ENCODE results near the gene SLC1A1. TPM values are rescaled to one million over a fixed set of nuclear protein-coding genes. Genes with fewer than 3 reads are reported as not detected.

The SLC1A1 gene
- total RNA-seq, 1 donor from 2014 or later = 6.8 TPM

GRCh38 chr9:4547016-4547415 lies 56.7 kb downstream of the SLC1A1 start:
- Mint-ChIP-seq H3K36me3 (ENCODE audit: unreplicated experiment) (peaks cover 1% of the 10 kb centered on the region), H3K4me3 (ENCODE audit: unreplicated experiment) (no peak overlapping the region), H3K27ac (ENCODE audit: unreplicated experiment) (peak overlapping the region; percentile 63), H3K27me3 (ENCODE audit: unreplicated experiment) (no peaks in the 10 kb centered on the region), H3K4me1 (ENCODE audit: unreplicated experiment) (peaks cover 54% of the 10 kb centered on the region), H3K9me3 (ENCODE audit: unreplicated experiment) (no peaks in the 10 kb centered on the region)
- TF ChIP-seq CTCF (IDR thresholded peaks at IDR 0.05) = no peak
- no peak for DNase-seq (ENCODE audit: extremely low spot score, unreplicated experiment)

DNA sequence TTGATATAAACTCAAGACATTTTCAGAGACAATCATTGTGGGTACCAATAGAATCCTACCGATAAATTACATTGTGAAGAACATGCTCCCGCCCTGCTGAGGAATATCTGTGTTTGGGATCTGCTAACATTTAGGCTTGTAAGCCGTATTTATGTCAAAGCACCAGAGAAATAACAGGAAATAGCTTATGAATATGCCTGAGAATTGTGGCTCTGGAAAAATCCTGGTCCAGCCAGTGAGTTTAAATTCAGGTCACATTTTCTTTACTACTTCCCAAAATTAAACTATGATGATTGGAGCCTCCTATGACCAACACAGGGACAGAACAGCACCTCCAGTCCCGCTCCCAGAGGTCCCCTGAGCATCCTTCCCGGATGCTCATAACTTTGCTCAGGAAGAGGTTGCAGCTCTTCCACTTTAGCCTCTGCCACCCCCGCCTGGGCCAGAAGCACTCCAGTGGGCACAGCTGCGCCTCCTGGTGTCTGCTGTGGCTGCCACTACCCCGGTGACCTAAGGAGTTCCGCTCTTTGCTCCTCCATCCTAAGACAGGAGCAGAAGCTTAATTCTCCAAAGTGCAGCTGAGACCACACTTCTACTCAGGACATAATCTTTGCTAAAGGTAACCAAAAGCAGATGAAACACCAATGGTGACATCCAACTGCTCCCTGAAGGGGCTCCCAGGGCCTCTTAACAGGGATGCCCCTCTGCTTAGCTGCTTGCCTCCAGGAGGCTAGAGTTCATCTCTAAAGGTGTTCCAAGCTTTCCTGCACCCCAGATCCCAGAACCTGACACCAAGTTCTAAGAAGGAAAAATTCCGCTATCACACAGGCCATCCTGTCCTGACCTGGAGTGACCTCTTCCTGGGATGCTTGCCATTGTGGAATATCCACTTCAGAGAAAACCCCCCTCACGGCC lies 58.8 kb downstream of the SLC1A1 start:
- H3K27ac Mint-ChIP-seq (ENCODE audit: unreplicated experiment) = no peak overlapping the region
- H3K27me3 Mint-ChIP-seq (ENCODE audit: unreplicated experiment) = no peaks in the 10 kb centered on the region
- TF ChIP-seq CTCF (IDR thresholded peaks at IDR 0.05) = peak; percentile 32
- peaks cover 1% of the 10 kb centered on the region for H3K36me3 Mint-ChIP-seq (ENCODE audit: unreplicated experiment)
- H3K9me3 Mint-ChIP-seq (ENCODE audit: unreplicated experiment) = no peaks in the 10 kb centered on the region
- H3K4me1 Mint-ChIP-seq (ENCODE audit: unreplicated experiment) = peaks cover 55% of the 10 kb centered on the region
- no peak overlapping the region for H3K4me3 Mint-ChIP-seq (ENCODE audit: unreplicated experiment)
- DNase-seq (ENCODE audit: extremely low spot score, unreplicated experiment) = no peak

- no peaks in the 10 kb centered on the region for H3K27me3 Mint-ChIP-seq (ENCODE audit: unreplicated experiment)
- no peak overlapping the region for H3K27ac Mint-ChIP-seq (ENCODE audit: unreplicated experiment)
- TF ChIP-seq CTCF (IDR thresholded peaks at IDR 0.05) = no peak
- H3K4me1 Mint-ChIP-seq (ENCODE audit: unreplicated experiment) = peaks cover 49% of the 10 kb centered on the region
- DNase-seq (ENCODE audit: extremely low spot score, unreplicated experiment) = no peak
- H3K4me3 Mint-ChIP-seq (ENCODE audit: unreplicated experiment) = no peak overlapping the region
- H3K36me3 Mint-ChIP-seq (ENCODE audit: unreplicated experiment) = peaks cover 5% of the 10 kb centered on the region
- no peaks in the 10 kb centered on the region for H3K9me3 Mint-ChIP-seq (ENCODE audit: unreplicated experiment)
These were observed 59.6 kb downstream of the SLC1A1 start for GRCh38 chr9:4549751-4550295.

DNA sequence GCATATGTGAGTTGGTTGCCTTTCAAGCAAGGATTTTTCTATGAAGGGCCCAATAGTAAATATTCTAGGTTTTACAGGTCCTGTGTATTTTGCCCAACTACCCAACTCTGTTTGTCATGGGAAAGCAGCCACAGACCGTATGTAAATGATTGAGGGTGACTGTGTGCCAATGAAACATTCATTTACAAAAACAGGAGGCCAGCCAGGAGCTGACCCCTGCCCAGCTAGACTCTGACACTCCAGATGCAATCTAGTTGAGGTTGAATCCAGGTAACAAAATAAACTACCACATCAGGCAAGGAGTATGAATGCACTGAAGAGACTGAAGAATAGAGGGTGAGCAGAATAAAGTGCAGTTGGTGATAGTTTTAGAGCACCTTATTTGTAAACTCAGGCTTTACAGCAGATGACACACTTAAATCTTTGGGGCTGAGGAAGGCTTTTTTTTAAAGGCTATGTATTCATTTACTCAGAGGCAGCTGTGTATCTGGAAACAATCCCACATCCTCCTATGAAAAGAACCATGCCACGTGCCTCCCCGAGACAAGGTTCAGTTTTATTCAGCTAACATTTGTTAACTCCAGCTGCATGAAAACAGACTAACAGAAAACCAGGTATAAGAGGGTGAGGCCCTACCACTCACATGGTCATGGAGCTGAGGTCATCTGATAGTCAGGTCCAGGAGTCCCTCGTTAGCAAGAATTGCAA lies 60.7 kb downstream of the SLC1A1 start:
- Mint-ChIP-seq H3K36me3 (ENCODE audit: unreplicated experiment) (peaks cover 5% of the 10 kb centered on the region), H3K4me1 (ENCODE audit: unreplicated experiment) (peaks cover 41% of the 10 kb centered on the region), H3K4me3 (ENCODE audit: unreplicated experiment) (no peak overlapping the region), H3K27me3 (ENCODE audit: unreplicated experiment) (no peaks in the 10 kb centered on the region), H3K9me3 (ENCODE audit: unreplicated experiment) (no peaks in the 10 kb centered on the region), H3K27ac (ENCODE audit: unreplicated experiment) (no peak overlapping the region)
- DNase-seq (ENCODE audit: extremely low spot score, unreplicated experiment) = no peak
- TF ChIP-seq CTCF (IDR thresholded peaks at IDR 0.05) = no peak

- no peak for DNase-seq (ENCODE audit: extremely low spot score, unreplicated experiment)
- Mint-ChIP-seq H3K9me3 (ENCODE audit: unreplicated experiment) (no peaks in the 10 kb centered on the region), H3K27me3 (ENCODE audit: unreplicated experiment) (no peaks in the 10 kb centered on the region), H3K36me3 (ENCODE audit: unreplicated experiment) (peaks cover 5% of the 10 kb centered on the region), H3K27ac (ENCODE audit: unreplicated experiment) (no peak overlapping the region), H3K4me1 (ENCODE audit: unreplicated experiment) (peaks cover 17% of the 10 kb centered on the region), H3K4me3 (ENCODE audit: unreplicated experiment) (no peak overlapping the region)
- no peak for TF ChIP-seq CTCF (IDR thresholded peaks at IDR 0.05)
These were observed 63.7 kb downstream of the SLC1A1 start for GRCh38 chr9:4553951-4554381.

Data from osteocyte (in vitro differentiated cells).